H54 (cell line): Measurements from ENCODE around the gene IL1A.

ENCODE experiments used
- DNase-seq: peaks from one replicate; pipeline ENCODE4 v3.0.0; 2011; ENCODE audit warnings: low spot score, mixed read lengths; ENCODE audit not compliant: insufficient read length
- FAIRE-seq: peaks from 3 replicates; lab custom pipeline; 2011; peaks lifted over from hg19 to GRCh38; lab: Jason Lieb, UNC
- POLR2A ChIP-seq: IDR thresholded peaks from 2 replicates; pipeline ENCODE4 v1.6.1; 2011; ENCODE audit warnings: low read depth, mild to moderate bottlenecking, low read length

Gene IL1A

GRCh38 chr2:112773556-112773955, 10.7 kb downstream of the IL1A start:
- FAIRE-seq = no peak
- no peak for TF ChIP-seq POLR2A
- DNase-seq = no peak

- no peak for TF ChIP-seq POLR2A
- FAIRE-seq (no peak), DNase-seq (no peak)
Observed at GRCh38 chr2:112772911-112773475, 11.3 kb downstream of the IL1A start.

- FAIRE-seq (no peak), DNase-seq (no peak)
- TF ChIP-seq POLR2A = no peak
Observed at GRCh38 chr2:112772322-112772721, 12.0 kb downstream of the IL1A start.

GRCh38 chr2:112768432-112768831, 15.9 kb downstream of the IL1A start:
- no peak for DNase-seq
- FAIRE-seq = no peak
- no peak for TF ChIP-seq POLR2A

- FAIRE-seq (no peak), DNase-seq (no peak)
- TF ChIP-seq POLR2A = no peak
Observed at GRCh38 chr2:112767693-112768330, 16.5 kb downstream of the IL1A start.

- TF ChIP-seq POLR2A = no peak
- no peak for FAIRE-seq
Observed at GRCh38 chr2:112765251-112765650, 19.0 kb downstream of the IL1A start.

GRCh38 chr2:112764071-112765044, 19.9 kb downstream of the IL1A start, which contains the start of gene CKAP2L:
TSS of gene CKAP2L (minus strand) at chr2:112764609. CDS start at chr2:112764598, 11 bp downstream.
- peak; percentile 88 for DNase-seq
- peak; percentile 48 for TF ChIP-seq POLR2A
- peak; percentile 58 for FAIRE-seq

More at GRCh38 chr2:112765251-112765650, 19.0 kb downstream of the IL1A start:
- DNase-seq = no peak

GRCh38 chr2:112762276-112762675, 22.0 kb downstream of the IL1A start:
- DNase-seq (no peak), FAIRE-seq (no peak)
- TF ChIP-seq POLR2A = no peak

GRCh38 chr2:112760149-112760548, 24.1 kb downstream of the IL1A start:
- FAIRE-seq = no peak
- TF ChIP-seq POLR2A = no peak
- no peak for DNase-seq

- DNase-seq = no peak
- TF ChIP-seq POLR2A = no peak
- FAIRE-seq = no peak
Observed at GRCh38 chr2:112758711-112759110, 25.6 kb downstream of the IL1A start.

- no peak for TF ChIP-seq POLR2A
- DNase-seq (no peak), FAIRE-seq (no peak)
Observed at GRCh38 chr2:112757265-112757664, 27.0 kb downstream of the IL1A start.

- TF ChIP-seq POLR2A = no peak
- DNase-seq (no peak), FAIRE-seq (no peak)
Observed at GRCh38 chr2:112756207-112756606, 28.1 kb downstream of the IL1A start.

GRCh38 chr2:112755444-112755843, 28.8 kb downstream of the IL1A start:
- DNase-seq = no peak
- no peak for FAIRE-seq
- TF ChIP-seq POLR2A = no peak

GRCh38 chr2:112754564-112754963, 29.7 kb downstream of the IL1A start:
- no peak for FAIRE-seq
- TF ChIP-seq POLR2A = no peak
- no peak for DNase-seq

GRCh38 chr2:112752667-112753066, 31.6 kb downstream of the IL1A start:
- DNase-seq = no peak
- TF ChIP-seq POLR2A = no peak
- no peak for FAIRE-seq
